ENCODE measurements around the gene XPR1. TPM values are rescaled to one million over a fixed set of nuclear protein-coding genes. Genes with fewer than 3 reads are reported as not detected.
"Not testable (repeated sequence)": the region's sequence is repeated elsewhere in the genome, so short reads cannot be mapped to it uniquely, and the experiment has no call there.

The XPR1 gene
- polyA plus RNA-seq, 1 donor = 46.2 TPM

- no peak for DNase-seq
Observed at GRCh38 chr1:180720753-180721152, 88.9 kb downstream of the XPR1 start.

- no peak for DNase-seq
Observed at GRCh38 chr1:180722586-180722985, 90.8 kb downstream of the XPR1 start.

GRCh38 chr1:180724055-180724454, 92.2 kb downstream of the XPR1 start:
- no peak for DNase-seq

- DNase-seq = not testable (repeated sequence)
Observed at GRCh38 chr1:180726024-180726423, 94.2 kb downstream of the XPR1 start.

GRCh38 chr1:180727751-180728150, 95.9 kb downstream of the XPR1 start:
- not testable (repeated sequence) for DNase-seq

GRCh38 chr1:180728472-180729106, 96.8 kb downstream of the XPR1 start:
- DNase-seq = no peak

GRCh38 chr1:180731131-180731530, 99.3 kb downstream of the XPR1 start:
- DNase-seq = no peak

GRCh38 chr1:180732866-180733265, 101.0 kb downstream of the XPR1 start:
- DNase-seq = no peak

- DNase-seq = no peak
Observed at GRCh38 chr1:180734366-180734765, 102.5 kb downstream of the XPR1 start.

- DNase-seq = no peak
Observed at GRCh38 chr1:180742663-180743062, 110.8 kb downstream of the XPR1 start.

GRCh38 chr1:180743868-180744267, 112.0 kb downstream of the XPR1 start:
- no peak for DNase-seq

GRCh38 chr1:180745098-180745497, 113.3 kb downstream of the XPR1 start:
- DNase-seq = no peak

GRCh38 chr1:180751921-180752320, 120.1 kb downstream of the XPR1 start:
- DNase-seq = no peak

GRCh38 chr1:180754453-180754852, 122.6 kb downstream of the XPR1 start:
- no peak for DNase-seq

- no peak for DNase-seq
Observed at GRCh38 chr1:180757657-180758056, 125.8 kb downstream of the XPR1 start.

GRCh38 chr1:180762796-180763195, 131.0 kb downstream of the XPR1 start:
- no peak for DNase-seq

- DNase-seq = no peak
Observed at GRCh38 chr1:180765151-180765550, 133.3 kb downstream of the XPR1 start.

GRCh38 chr1:180769889-180770288, 138.1 kb downstream of the XPR1 start:
- no peak for DNase-seq

- DNase-seq = no peak
Observed at GRCh38 chr1:180773210-180773865, 141.5 kb downstream of the XPR1 start.

GRCh38 chr1:180775801-180776200, 144.0 kb downstream of the XPR1 start:
- no peak for DNase-seq

GRCh38 chr1:180777072-180777689, 145.4 kb downstream of the XPR1 start:
- DNase-seq = no peak

GRCh38 chr1:180778782-180779398, 147.1 kb downstream of the XPR1 start:
- DNase-seq = no peak

- no peak for DNase-seq
Observed at GRCh38 chr1:180779584-180779983, 147.8 kb downstream of the XPR1 start.
